ENCODE results near the gene PSMG3. TPM values are rescaled to one million over a fixed set of nuclear protein-coding genes. Genes with fewer than 3 reads are reported as not detected.

PSMG3 gene
- total RNA-seq, 2 donors from 2014 or later = 21.5 to 22.3 TPM

GRCh38 chr7:1572111-1572822 is 2.4 kb upstream of the PSMG3 start:
- Histone ChIP-seq H3K27me3 (no peaks in the 10 kb centered on the region), H3K36me3 (peaks cover 5% of the 10 kb centered on the region), H3K4me3 (no peak overlapping the region), H3K4me1 (peaks cover 3 to 36% of the 10 kb centered on the region in 2 donors), H3K9me3 (no peaks in the 10 kb centered on the region), H3K27ac (no peak overlapping the region)
- no peak for DNase-seq (ENCODE audit: low spot score)
- no peak for TF ChIP-seq CTCF (IDR thresholded peaks at IDR 0.05)

DNA sequence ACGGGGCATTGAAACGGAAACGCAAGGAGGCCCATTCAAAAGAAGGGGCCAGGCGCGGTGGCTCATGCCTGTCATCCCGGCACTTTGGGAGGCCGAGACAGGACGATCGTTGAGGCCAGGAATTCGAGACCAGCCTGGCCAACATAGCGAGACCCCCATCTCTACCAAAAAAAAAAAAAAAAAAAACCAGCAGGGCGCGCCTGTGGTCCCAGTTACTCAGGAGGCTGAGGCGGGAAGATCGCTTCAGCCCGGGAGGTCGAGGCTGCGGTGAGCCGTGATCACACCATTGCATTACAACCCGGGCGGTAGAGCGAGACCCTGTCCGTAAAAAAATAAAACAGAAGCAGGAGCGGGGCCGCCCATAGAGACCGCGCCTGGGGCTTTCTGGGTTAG is 396 bp downstream of the PSMG3 start:
- H3K9me3 ChIP-seq = no peaks in the 10 kb centered on the region
- peaks cover 14% of the 10 kb centered on the region for H3K36me3 ChIP-seq
- no peak for TF ChIP-seq CTCF (IDR thresholded peaks at IDR 0.05)
- no peaks in the 10 kb centered on the region for H3K27me3 ChIP-seq
- DNase-seq (ENCODE audit: low spot score) = no peak
- H3K4me3 ChIP-seq = peak overlapping the region; percentile 73 to 81
- peak overlapping the region; percentile 92 to 94 for H3K27ac ChIP-seq
- peaks cover 3 to 36% of the 10 kb centered on the region in 2 donors for H3K4me1 ChIP-seq

DNA sequence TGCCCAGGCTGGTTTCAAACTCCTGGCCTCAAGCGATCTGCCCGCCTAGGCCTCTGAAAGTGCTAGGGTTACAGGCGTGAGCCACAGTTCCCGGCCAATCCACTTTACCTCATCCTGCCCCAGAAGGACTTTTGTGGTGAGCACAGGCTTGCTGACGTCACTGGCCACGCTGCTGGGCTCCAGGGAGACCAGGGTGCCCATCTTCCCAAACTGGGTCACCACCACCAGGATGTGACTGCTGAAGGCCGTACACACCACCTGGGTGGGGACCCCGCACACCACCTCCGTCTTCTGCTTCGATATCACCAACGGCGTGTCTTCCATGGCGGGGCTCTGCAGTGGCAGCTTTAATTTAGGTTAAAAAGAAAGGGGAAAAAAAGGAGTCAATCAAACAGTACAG is 816 bp downstream of the PSMG3 start:
- DNase-seq (ENCODE audit: low spot score) = no peak
- peak overlapping the region; percentile 73 to 81 for H3K4me3 ChIP-seq
- H3K27ac ChIP-seq = peak overlapping the region; percentile 92 to 94
- no peaks in the 10 kb centered on the region for H3K9me3 ChIP-seq
- H3K36me3 ChIP-seq = peaks cover 14% of the 10 kb centered on the region
- peaks cover 3 to 36% of the 10 kb centered on the region in 2 donors for H3K4me1 ChIP-seq
- no peak for TF ChIP-seq CTCF (IDR thresholded peaks at IDR 0.05)
- no peaks in the 10 kb centered on the region for H3K27me3 ChIP-seq

DNA sequence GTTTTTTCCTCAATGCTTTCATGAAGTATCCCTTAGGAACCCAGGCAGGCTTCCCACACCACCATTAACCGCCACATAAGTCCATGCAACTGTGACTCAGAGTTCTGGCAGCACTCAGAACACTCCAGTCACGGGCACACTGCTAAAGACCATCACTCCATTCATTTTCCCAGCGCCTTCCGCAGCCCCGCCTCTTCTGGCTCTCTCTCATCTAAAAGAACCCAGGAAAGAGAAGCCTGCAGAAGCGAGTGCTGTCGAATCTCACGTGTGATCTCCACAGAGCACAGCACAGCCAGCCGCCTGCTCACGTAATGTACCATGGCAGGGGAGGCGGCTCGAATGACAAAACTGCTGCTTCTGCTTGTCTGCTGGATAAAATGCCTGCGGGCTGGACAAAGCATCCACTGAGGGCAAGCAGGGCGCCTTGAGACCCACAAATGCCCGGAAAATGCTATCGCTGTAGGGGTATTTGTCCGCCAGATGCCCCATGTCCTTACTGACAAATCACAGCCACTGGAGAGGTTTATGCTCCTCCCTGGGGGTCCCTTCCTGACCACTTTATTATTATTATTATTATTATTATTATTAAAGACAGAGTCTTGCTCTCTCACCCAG is 1.8 kb downstream of the PSMG3 start:
- Histone ChIP-seq H3K36me3 (peaks cover 14% of the 10 kb centered on the region), H3K27ac (no peak overlapping the region), H3K27me3 (no peaks in the 10 kb centered on the region), H3K4me3 (no peak overlapping the region), H3K4me1 (peaks cover 3 to 36% of the 10 kb centered on the region in 2 donors), H3K9me3 (no peaks in the 10 kb centered on the region)
- TF ChIP-seq CTCF (IDR thresholded peaks at IDR 0.05) = no peak
- DNase-seq (ENCODE audit: low spot score) = no peak

DNA sequence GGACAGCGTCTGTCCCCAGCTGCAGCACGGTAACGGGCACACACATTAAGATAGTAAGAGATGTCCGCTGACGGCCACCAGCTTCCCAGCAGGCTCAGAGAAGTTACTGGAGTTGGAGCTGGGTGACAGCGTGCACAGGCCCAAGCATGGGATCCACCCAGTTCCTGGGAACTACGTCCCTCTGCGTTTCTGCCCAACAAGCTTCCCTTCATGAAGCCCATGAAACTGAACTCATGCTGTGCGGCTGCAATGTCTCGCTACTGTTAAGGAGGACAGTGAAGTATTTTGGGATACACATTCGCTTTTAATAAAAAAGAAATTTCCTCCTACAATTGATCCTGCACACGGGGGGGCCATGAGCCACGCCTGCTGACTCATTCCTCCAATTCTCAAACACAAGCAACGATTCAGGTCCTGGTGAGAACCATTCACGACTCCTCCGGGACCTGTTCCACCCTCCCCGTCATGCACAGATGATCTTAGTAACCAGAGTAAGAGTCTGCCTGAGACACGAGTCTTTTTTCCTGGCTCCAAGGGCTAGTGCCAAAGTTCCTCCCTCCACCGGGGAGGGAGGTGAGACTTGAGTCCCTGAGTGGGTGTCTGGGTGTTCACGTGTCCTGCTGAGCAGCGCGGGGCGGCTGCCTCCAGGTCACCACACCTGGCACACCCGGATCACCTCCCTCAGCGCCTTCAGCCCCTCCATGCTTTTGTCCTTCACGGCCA is 2.6 kb downstream of the PSMG3 start:
- Histone ChIP-seq H3K36me3 (peaks cover 14% of the 10 kb centered on the region), H3K4me1 (peaks cover 3 to 33% of the 10 kb centered on the region in 2 donors), H3K27me3 (no peaks in the 10 kb centered on the region), H3K27ac (no peak overlapping the region), H3K9me3 (no peaks in the 10 kb centered on the region), H3K4me3 (no peak overlapping the region)
- no peak for TF ChIP-seq CTCF (IDR thresholded peaks at IDR 0.05)
- no peak for DNase-seq (ENCODE audit: low spot score)
